22Rv1 (cell line): ENCODE measurements around the gene CREB5.

Source experiments
- ZFX ChIP-seq: fragments of 450-650 bp; IDR thresholded peaks from 2 replicates; pipeline ENCODE4 v1.6.1; 2017; ENCODE audit warnings: antibody characterized with exemption, borderline replicate concordance
- TF ChIP-seq, protein P1 (sequence below): fragments of 450-650 bp; IDR thresholded peaks from 2 replicates; pipeline ENCODE4 v1.5.1; 2017; ENCODE audit warnings: mild to moderate bottlenecking

- TF ChIP-seq, protein P1, sequence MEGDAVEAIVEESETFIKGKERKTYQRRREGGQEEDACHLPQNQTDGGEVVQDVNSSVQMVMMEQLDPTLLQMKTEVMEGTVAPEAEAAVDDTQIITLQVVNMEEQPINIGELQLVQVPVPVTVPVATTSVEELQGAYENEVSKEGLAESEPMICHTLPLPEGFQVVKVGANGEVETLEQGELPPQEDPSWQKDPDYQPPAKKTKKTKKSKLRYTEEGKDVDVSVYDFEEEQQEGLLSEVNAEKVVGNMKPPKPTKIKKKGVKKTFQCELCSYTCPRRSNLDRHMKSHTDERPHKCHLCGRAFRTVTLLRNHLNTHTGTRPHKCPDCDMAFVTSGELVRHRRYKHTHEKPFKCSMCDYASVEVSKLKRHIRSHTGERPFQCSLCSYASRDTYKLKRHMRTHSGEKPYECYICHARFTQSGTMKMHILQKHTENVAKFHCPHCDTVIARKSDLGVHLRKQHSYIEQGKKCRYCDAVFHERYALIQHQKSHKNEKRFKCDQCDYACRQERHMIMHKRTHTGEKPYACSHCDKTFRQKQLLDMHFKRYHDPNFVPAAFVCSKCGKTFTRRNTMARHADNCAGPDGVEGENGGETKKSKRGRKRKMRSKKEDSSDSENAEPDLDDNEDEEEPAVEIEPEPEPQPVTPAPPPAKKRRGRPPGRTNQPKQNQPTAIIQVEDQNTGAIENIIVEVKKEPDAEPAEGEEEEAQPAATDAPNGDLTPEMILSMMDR, result no peak
- no peak for TF ChIP-seq ZFX
Observed at GRCh38 chr7:28841766-28842165, 429.4 kb downstream of the CREB5 start.
